ENCODE data around the gene C2orf81.

Gene C2orf81

GRCh38 chr2:74401891-74402290 lies 19.5 kb downstream of the C2orf81 start:
- H3K27me3 ChIP-seq (ENCODE audit: low read depth, low read length) = no peaks in the 10 kb centered on the region
- H3K27ac ChIP-seq (ENCODE audit: low read length) = no peak overlapping the region
- H3K79me2 ChIP-seq (ENCODE audit: low read length) = no peaks in the 10 kb centered on the region
- H2AFZ ChIP-seq (ENCODE audit: low read depth, low read length) = no peak overlapping the region
- H3K36me3 ChIP-seq (replicated peaks; ENCODE audit: low read depth, low read length) = no peaks in the 10 kb centered on the region
- TF ChIP-seq CTCF (IDR thresholded peaks at IDR 0.05; ENCODE audit: low read depth, low read length) (no peak), EZH2phosphoT487 (IDR thresholded peaks at IDR 0.05; ENCODE audit: low read depth) (no peak)
- no peaks in the 10 kb centered on the region for H4K20me1 ChIP-seq (ENCODE audit: insufficient read depth, low read length)
- H3K4me2 ChIP-seq (ENCODE audit: low read length) = no peak overlapping the region
- H3K9me3 ChIP-seq (ENCODE audit: insufficient read depth, low read length) = no peaks in the 10 kb centered on the region
- H3K9ac ChIP-seq (ENCODE audit: low read length) = no peak overlapping the region
- H3K4me3 ChIP-seq (ENCODE audit: low read length) = no peak overlapping the region
- peaks cover 11% of the 10 kb centered on the region for H3K4me1 ChIP-seq (ENCODE audit: low read length)

- Histone ChIP-seq H3K27ac (ENCODE audit: low read length) (no peak overlapping the region), H3K4me1 (ENCODE audit: low read length) (0 out of 2 replicates have a peak, but pooled peaks cover 3% of the 10 kb centered on the region), H3K79me2 (ENCODE audit: low read length) (no peaks in the 10 kb centered on the region), H3K4me3 (ENCODE audit: low read length) (no peak overlapping the region), H3K4me2 (ENCODE audit: low read length) (no peak overlapping the region), H3K9ac (ENCODE audit: low read length) (no peak overlapping the region), H3K9me3 (ENCODE audit: insufficient read depth, low read length) (no peaks in the 10 kb centered on the region), H4K20me1 (ENCODE audit: insufficient read depth, low read length) (no peaks in the 10 kb centered on the region), H3K36me3 (replicated peaks; ENCODE audit: low read depth, low read length) (no peaks in the 10 kb centered on the region), H3K27me3 (ENCODE audit: low read depth, low read length) (no peaks in the 10 kb centered on the region), H2AFZ (ENCODE audit: low read depth, low read length) (peak overlapping the region; percentile 76)
- TF ChIP-seq CTCF (IDR thresholded peaks at IDR 0.05; ENCODE audit: low read depth, low read length) (peak; percentile 69), EZH2phosphoT487 (IDR thresholded peaks at IDR 0.05; ENCODE audit: low read depth) (no peak)
These were observed 21.6 kb downstream of the C2orf81 start for GRCh38 chr2:74399785-74400184.

GRCh38 chr2:74396149-74396548 lies 25.3 kb downstream of the C2orf81 start:
- Histone ChIP-seq H3K4me3 (ENCODE audit: low read length) (no peak overlapping the region), H3K4me2 (ENCODE audit: low read length) (no peak overlapping the region), H3K27me3 (ENCODE audit: low read depth, low read length) (no peaks in the 10 kb centered on the region), H2AFZ (ENCODE audit: low read depth, low read length) (no peak overlapping the region), H3K4me1 (ENCODE audit: low read length) (0 out of 2 replicates have a peak, but pooled peaks cover 3% of the 10 kb centered on the region), H3K9ac (ENCODE audit: low read length) (no peak overlapping the region), H3K9me3 (ENCODE audit: insufficient read depth, low read length) (no peaks in the 10 kb centered on the region), H3K36me3 (replicated peaks; ENCODE audit: low read depth, low read length) (no peaks in the 10 kb centered on the region), H4K20me1 (ENCODE audit: insufficient read depth, low read length) (no peaks in the 10 kb centered on the region), H3K27ac (ENCODE audit: low read length) (no peak overlapping the region), H3K79me2 (ENCODE audit: low read length) (peaks cover 4% of the 10 kb centered on the region)
- no peak for TF ChIP-seq CTCF (IDR thresholded peaks at IDR 0.05; ENCODE audit: low read depth, low read length)
- no peak for TF ChIP-seq EZH2phosphoT487 (IDR thresholded peaks at IDR 0.05; ENCODE audit: low read depth)

GRCh38 chr2:74393525-74393924 lies 27.9 kb downstream of the C2orf81 start:
- Histone ChIP-seq H3K4me1 (ENCODE audit: low read length) (peaks cover 11% of the 10 kb centered on the region), H3K9ac (ENCODE audit: low read length) (no peak overlapping the region), H3K27me3 (ENCODE audit: low read depth, low read length) (no peaks in the 10 kb centered on the region), H3K36me3 (replicated peaks; ENCODE audit: low read depth, low read length) (no peaks in the 10 kb centered on the region), H3K27ac (ENCODE audit: low read length) (no peak overlapping the region), H4K20me1 (ENCODE audit: insufficient read depth, low read length) (peaks cover 3% of the 10 kb centered on the region; the same call in 1 of the 2 replicates), H3K4me3 (ENCODE audit: low read length) (no peak overlapping the region), H3K4me2 (ENCODE audit: low read length) (no peak overlapping the region), H3K9me3 (ENCODE audit: insufficient read depth, low read length) (no peaks in the 10 kb centered on the region), H3K79me2 (ENCODE audit: low read length) (peaks cover 30% of the 10 kb centered on the region), H2AFZ (ENCODE audit: low read depth, low read length) (no peak overlapping the region)
- TF ChIP-seq CTCF (IDR thresholded peaks at IDR 0.05; ENCODE audit: low read depth, low read length) = no peak
- TF ChIP-seq EZH2phosphoT487 (IDR thresholded peaks at IDR 0.05; ENCODE audit: low read depth) = no peak

All from OCI-LY3 (cell line).